B cell (primary cell): ENCODE results near the gene NINJ2. TPM values are rescaled to one million over a fixed set of nuclear protein-coding genes. Genes with fewer than 3 reads are reported as not detected.

Experiments
- ATAC-seq: fragments of 200-7000 bp; cut with Tn5 transposase; one replicate; pipeline ENCODE4 v1.10.0; 2021; ENCODE audit warnings: low read depth, mild to moderate bottlenecking, moderate number of reproducible peaks, moderate library complexity
- CTCF ChIA-PET: fragments of 350-600 bp; sonication (Branson Sonifier 250); formaldehyde crosslinking; loops from one replicate; lab custom pipeline; 2021; ENCODE audit warnings: antibody characterized with exemption, inconsistent platforms; lab: Charles Lee
- POLR2A ChIA-PET: fragments of 350-600 bp; sonication (Branson Sonifier 250); formaldehyde crosslinking; loops from one replicate; lab custom pipeline; 2021; ENCODE audit warnings: antibody characterized with exemption; lab: Charles Lee
- DNase-seq: peaks from one replicate; pipeline ENCODE4 v3.0.0; 2013
- H2AFZ ChIP-seq: 2 replicates; pipeline ENCODE4 v1.6.1; 2012; ENCODE audit warnings: mild to moderate bottlenecking, low read depth, low read length; ENCODE audit not compliant: insufficient read depth, poor library complexity, severe bottlenecking
- H3K27ac ChIP-seq, 2 donors: 1 replicate in 1 of 2; 2 replicates in 1 of 2; pipeline ENCODE4 v1.5.1; 2012 to 2013; ENCODE audit warnings: low read length in 2 of 2, mild to moderate bottlenecking in 2 of 2, moderate library complexity in 1 of 2
- H3K27me3 ChIP-seq, 4 experiments: fragments of 200-600 bp in 1 of 4; sonication (generic) in 1 of 4; replicated peaks in 1 of 4; 1 replicate in 2 of 4; 2 replicates in 2 of 4; pipeline versions ENCODE4 v1.6.1 to v1.7.0; 2013 to 2016; ENCODE audit warnings: low read length in 3 of 4, mild to moderate bottlenecking in 2 of 4, mixed read lengths in 1 of 4, moderate library complexity in 1 of 4; ENCODE audit not compliant: insufficient read depth in 4 of 4, control insufficient read depth in 3 of 4; ENCODE audit errors: control extremely low read depth in 1 of 4
- H3K36me3 ChIP-seq, 2 experiments: replicated peaks in 1 of 2; 1 replicate in 1 of 2; 2 replicates in 1 of 2; pipeline versions ENCODE4 v1.6.1 to v1.7.1; 2013; ENCODE audit warnings: low read length in 1 of 2; ENCODE audit not compliant: insufficient read depth in 2 of 2, control insufficient read depth in 1 of 2; ENCODE audit errors: control extremely low read depth in 1 of 2, extremely low read depth in 1 of 2
- H3K4me1 ChIP-seq, 2 donors: fragments of 200-600 bp in 1 of 2; sonication (generic) in 1 of 2; 1 replicate in 1 of 2; 2 replicates in 1 of 2; pipeline versions ENCODE4 v1.5.1 to v1.6.1; 2013 to 2017; ENCODE audit warnings: low read length in 2 of 2; ENCODE audit not compliant: control insufficient read depth in 2 of 2, insufficient read depth in 2 of 2
- H3K4me2 ChIP-seq: replicated peaks from 2 replicates; pipeline ENCODE3; 2012; ENCODE audit warnings: mild to moderate bottlenecking, low read depth, low read length; ENCODE audit not compliant: poor library complexity, severe bottlenecking
- H3K4me3 ChIP-seq, 5 experiments: fragments of 200-600 bp in 1 of 5; sonication (generic) in 1 of 5; 1 replicate in 3 of 5; 2 replicates in 2 of 5; pipeline versions ENCODE4 v1.5.1 to v1.7.0; 2011 to 2016; ENCODE audit warnings: low read length in 4 of 5, mild to moderate bottlenecking in 4 of 5, low read depth in 2 of 5, control low read depth in 1 of 5, moderate library complexity in 1 of 5; ENCODE audit not compliant: insufficient read depth in 1 of 5; ENCODE audit errors: control extremely low read depth in 1 of 5, extremely low read depth in 1 of 5
- H3K79me2 ChIP-seq: fragments of 200-600 bp; sonication (generic); one replicate; pipeline ENCODE4 v1.6.0; 2016; ENCODE audit warnings: low read length; ENCODE audit not compliant: control insufficient read depth, insufficient read depth
- H3K9ac ChIP-seq: fragments of 200-600 bp; sonication (generic); 2 replicates; pipeline ENCODE4 v1.6.1; 2017; ENCODE audit warnings: mild to moderate bottlenecking, low read length, moderate library complexity
- H3K9me3 ChIP-seq, 3 donors: one replicate each; pipeline versions ENCODE4 v1.6.1 to v1.7.1; 2013; ENCODE audit warnings: low read length in 2 of 3; ENCODE audit not compliant: control insufficient read depth in 2 of 3, insufficient read depth in 1 of 3; ENCODE audit errors: control extremely low read depth in 1 of 3
- H4K20me1 ChIP-seq: 2 replicates; pipeline ENCODE4 v1.6.0; 2012; ENCODE audit warnings: mild to moderate bottlenecking, low read length; ENCODE audit not compliant: insufficient read depth, control insufficient read depth, poor library complexity, severe bottlenecking
- H3K27ac Mint-ChIP-seq: one replicate; pipeline ENCODE4 v1.8.0; 2021; ENCODE audit warnings: mixed read lengths
- H3K27me3 Mint-ChIP-seq: one replicate; pipeline ENCODE4 v1.8.0; 2021; ENCODE audit warnings: mixed read lengths
- H3K4me1 Mint-ChIP-seq: one replicate; pipeline ENCODE4 v1.8.0; 2021; ENCODE audit warnings: mixed read lengths
- H3K4me3 Mint-ChIP-seq: one replicate; pipeline ENCODE4 v1.8.0; 2021; ENCODE audit warnings: mixed read lengths
- H3K9me3 Mint-ChIP-seq: one replicate; pipeline ENCODE4 v1.8.0; 2022; ENCODE audit warnings: mixed read lengths; ENCODE audit not compliant: insufficient read depth
- CTCF ChIP-seq: fragments of 200-600 bp; IDR thresholded peaks from one replicate; pipeline ENCODE4 v1.8.0; 2022; ENCODE audit warnings: antibody characterized with exemption, mild to moderate bottlenecking
- EZH2 ChIP-seq: IDR thresholded peaks from 2 replicates; pipeline ENCODE4 v1.6.1; 2012; ENCODE audit warnings: borderline replicate concordance, low read depth, mild to moderate bottlenecking, moderate library complexity, low read length; ENCODE audit not compliant: insufficient read depth, poor library complexity, severe bottlenecking
- WGBS: methylation state at CpG from one replicate; pipeline ENCODE4 v1.1.5; 2013; ENCODE audit warnings: missing lambda C conversion rate; ENCODE audit not compliant: insufficient coverage; 5-methylcytosine and 5-hydroxymethylcytosine counted together
- intact Hi-C: fragments of 100-400 bp; cut with micrococcal nuclease; formaldehyde crosslinking; loops from one replicate; pipeline ENCODE4 v1.10.0; 2022
- polyA plus RNA-seq: library from polyadenylated mRNA; depleted of rRNA; stranded (reverse); fragments of >200 nt; gene quantifications from 2 replicates; pipeline ENCODE4 v1.2.3, GENCODE V29; 2012
- total RNA-seq, 2 donors: library from RNA; stranded (reverse); fragments of 120-200 nt in 1 of 2; gene quantifications; 1 replicate in 1 of 2; 2 replicates in 1 of 2; pipeline versions ENCODE4 v1.2.3 to v1.2.4, GENCODE V29; 2013 to 2022

Gene NINJ2
- total and polyA plus RNA-seq, 2 donors (not counting 1 experiment from before 2014, with no cell fraction given) = 2.9 to 10.2 TPM

GRCh38 chr12:619346-619745, 43.9 kb downstream of the NINJ2 start:
- TF ChIP-seq CTCF (no peak), EZH2 (no peak)
- H3K4me3 Mint-ChIP-seq = no peak overlapping the region
- Histone ChIP-seq H3K27me3 (no peaks in the 10 kb centered on the region), H2AFZ (no peak overlapping the region), H3K79me2 (peaks cover 3% of the 10 kb centered on the region), H3K4me2 (no peak overlapping the region), H3K4me3 (no peak overlapping the region), H4K20me1 (no peaks in the 10 kb centered on the region), H3K9ac (no peak overlapping the region), H3K4me1 (no peaks in the 10 kb centered on the region), H3K27ac (no peak overlapping the region), H3K9me3 (no peaks in the 10 kb centered on the region), H3K36me3 (no peaks in the 10 kb centered on the region)
- ChIA-PET CTCF (interaction anchor here (1.0 to 2.7 kb wide), 4 partner anchors 66 to 195 kb away, joined by 3 to 12 read pairs (median 4); no protein-coding TSS in a partner anchor), POLR2A (no interaction called here)
- DNase-seq = no peak
- peaks cover 6% of the 10 kb centered on the region for H3K4me1 Mint-ChIP-seq
- intact Hi-C loops = no loop called here
- 16% methylated on average over 2 of the region's 4 CpGs for WGBS
- no peak overlapping the region for H3K27ac Mint-ChIP-seq
- ATAC-seq = no peak
- no peaks in the 10 kb centered on the region for H3K27me3 Mint-ChIP-seq
- no peaks in the 10 kb centered on the region for H3K9me3 Mint-ChIP-seq

- Mint-ChIP-seq H3K4me1 (peaks cover 9% of the 10 kb centered on the region), H3K9me3 (no peaks in the 10 kb centered on the region), H3K4me3 (no peak overlapping the region), H3K27me3 (no peaks in the 10 kb centered on the region), H3K27ac (no peak overlapping the region)
- no peaks in the 10 kb centered on the region for H3K27me3 ChIP-seq
- ChIA-PET CTCF (interaction anchor here (1.0 to 5.6 kb wide), 4 partner anchors 67 to 197 kb away, joined by 3 to 132 read pairs (median 8); no protein-coding TSS in a partner anchor), POLR2A (no interaction called here)
- H3K9ac ChIP-seq = no peak overlapping the region
- no peaks in the 10 kb centered on the region for H3K9me3 ChIP-seq
- H3K4me2 ChIP-seq = no peak overlapping the region
- peaks cover 3 to 4% of the 10 kb centered on the region in 2 donors for H3K4me1 ChIP-seq
- H3K79me2 ChIP-seq = peaks cover 3% of the 10 kb centered on the region
- WGBS = 100% methylated on average over 5 of the region's 6 CpGs
- H3K4me3 ChIP-seq = no peak overlapping the region
- H2AFZ ChIP-seq = no peak overlapping the region
- intact Hi-C loops = no loop called here
- TF ChIP-seq CTCF = no peak
- TF ChIP-seq EZH2 = no peak
- ATAC-seq = no peak
- H3K36me3 ChIP-seq = no peaks in the 10 kb centered on the region
- DNase-seq = no peak
- H4K20me1 ChIP-seq = no peaks in the 10 kb centered on the region
- H3K27ac ChIP-seq = no peak overlapping the region
Measured at GRCh38 chr12:618605-619004, 44.6 kb downstream of the NINJ2 start.
